Measurements from ENCODE around the gene SETBP1. TPM values are rescaled to one million over a fixed set of nuclear protein-coding genes. Genes with fewer than 3 reads are reported as not detected.

Gene SETBP1
- total and polyA plus RNA-seq, 8 donors: 1.4 to 66.5 (median 20.1) TPM

GRCh38 chr18:45025089-45025450 lies 344.4 kb downstream of the SETBP1 start:
- no peaks in the 10 kb centered on the region for H3K27me3 ChIP-seq
- H3K4me3 ChIP-seq: no peak overlapping the region
- no peak overlapping the region for H3K27ac ChIP-seq
- WGBS, 5 donors: 74 to 81% (median 80%) methylated on average over 4 of the region's 4 CpGs
- H3K4me1 ChIP-seq: peaks cover 0 to 6% (median 0%) of the 10 kb centered on the region in 4 donors
- TF ChIP-seq EP300 (IDR thresholded peaks at IDR 0.05) (no peak), POLR2AphosphoS5 (IDR thresholded peaks at IDR 0.05) (no peak), CTCF (IDR thresholded peaks at IDR 0.05) (no peak)
- no peaks in the 10 kb centered on the region for H3K9me3 ChIP-seq
- intact Hi-C loops (cut with DNase I; ENCODE audit: low total_unique reads): no loop called here
- DNase-seq: no peak
- no peaks in the 10 kb centered on the region for H3K36me3 ChIP-seq

- Histone ChIP-seq H3K4me1 (peaks cover 0 to 6% (median 0%) of the 10 kb centered on the region in 4 donors), H3K27me3 (no peaks in the 10 kb centered on the region), H3K36me3 (no peaks in the 10 kb centered on the region), H3K27ac (no peak overlapping the region), H3K4me3 (no peak overlapping the region), H3K9me3 (no peaks in the 10 kb centered on the region)
- no peak for DNase-seq
- TF ChIP-seq EP300 (IDR thresholded peaks at IDR 0.05): no peak
- TF ChIP-seq POLR2A (IDR thresholded peaks at IDR 0.05): no peak
- TF ChIP-seq POLR2AphosphoS5 (IDR thresholded peaks at IDR 0.05): no peak
- TF ChIP-seq CTCF (IDR thresholded peaks at IDR 0.05): peak in 1 of 7 experiments; percentile 14
- 74 to 88% (median 79%) methylated on average over 3 of the region's 3 CpGs for WGBS, 5 donors
- intact Hi-C loops (cut with DNase I; ENCODE audit: low total_unique reads): no loop called here
These were observed 345.5 kb downstream of the SETBP1 start for GRCh38 chr18:45026162-45026561.

- TF ChIP-seq POLR2A (IDR thresholded peaks at IDR 0.05) (no peak), POLR2AphosphoS5 (IDR thresholded peaks at IDR 0.05) (no peak), CTCF (IDR thresholded peaks at IDR 0.05) (no peak), EP300 (IDR thresholded peaks at IDR 0.05) (no peak)
- Histone ChIP-seq H3K27ac (no peak overlapping the region), H3K4me3 (no peak overlapping the region), H3K9me3 (no peaks in the 10 kb centered on the region), H3K36me3 (peaks cover 0 to 8% (median 7%) of the 10 kb centered on the region in 4 donors), H3K4me1 (no peaks in the 10 kb centered on the region), H3K27me3 (no peaks in the 10 kb centered on the region)
- DNase-seq: no peak
- 81 to 89% (median 86%) methylated on average over 8 of the region's 8 CpGs for WGBS, 5 donors
- intact Hi-C loops (cut with DNase I; ENCODE audit: low total_unique reads): no loop called here
These were observed 353.5 kb downstream of the SETBP1 start for GRCh38 chr18:45034179-45034578.

GRCh38 chr18:45037618-45038017 lies 356.9 kb downstream of the SETBP1 start:
- no peak for DNase-seq
- intact Hi-C loops (cut with DNase I; ENCODE audit: low total_unique reads): no loop called here
- Histone ChIP-seq H3K27ac (no peak overlapping the region), H3K9me3 (no peaks in the 10 kb centered on the region), H3K36me3 (peaks cover 0 to 19% (median 14%) of the 10 kb centered on the region in 4 donors), H3K4me3 (no peak overlapping the region), H3K4me1 (no peaks in the 10 kb centered on the region), H3K27me3 (no peaks in the 10 kb centered on the region)
- TF ChIP-seq CTCF (IDR thresholded peaks at IDR 0.05): no peak
- no peak for TF ChIP-seq POLR2AphosphoS5 (IDR thresholded peaks at IDR 0.05)
- no peak for TF ChIP-seq POLR2A (IDR thresholded peaks at IDR 0.05)
- no peak for TF ChIP-seq EP300 (IDR thresholded peaks at IDR 0.05)
- 93 to 100% (median 98%) methylated on average over 2 of the region's 2 CpGs for WGBS, 5 donors

All from stomach (tissue), 9 donors.